AG04450 (cell line): ENCODE measurements around the gene PDE10A. TPM values are rescaled to one million over a fixed set of nuclear protein-coding genes. Genes with fewer than 3 reads are reported as not detected.

ENCODE experiments used
- CTCF ChIA-PET: fragments of 300-600, 350-600 bp; formaldehyde crosslinking; extraction: SDS; loops from one replicate; lab custom pipeline; 2022; ENCODE audit warnings: antibody characterized with exemption, inconsistent platforms; lab: Charles Lee
- POLR2A ChIA-PET: fragments of 350-600 bp; formaldehyde crosslinking; extraction: SDS; loops from one replicate; lab custom pipeline; 2021; ENCODE audit warnings: antibody characterized with exemption, inconsistent platforms; lab: Yijun Ruan, JAX
- DNase-seq: peaks from one replicate; pipeline ENCODE4 v3.0.0-alpha.2; 2011; ENCODE audit warnings: low read depth, low spot score
- H3K27ac ChIP-seq: one replicate; pipeline ENCODE4 v1.5.1; 2012; ENCODE audit warnings: low read depth, low read length, control low read depth
- H3K27me3 ChIP-seq: one replicate; pipeline ENCODE4 v1.6.0; 2012; ENCODE audit warnings: low read length; ENCODE audit not compliant: control insufficient read depth, insufficient read depth
- H3K4me3 ChIP-seq: 2 replicates; pipeline ENCODE4 v1.5.1; 2011; ENCODE audit warnings: mild to moderate bottlenecking, low read depth, low read length, control low read depth
- H3K9me3 ChIP-seq: 2 replicates; pipeline ENCODE4 v1.5.1; 2012; ENCODE audit warnings: low read length; ENCODE audit not compliant: control insufficient read depth, insufficient read depth
- polyA plus RNA-seq: library from polyadenylated mRNA; depleted of rRNA; stranded (reverse); fragments of >200 nt; gene quantifications from 2 replicates; pipeline ENCODE4 v1.2.3, GENCODE V29; 2011
- TF ChIP-seq, protein P1 (sequence below): IDR thresholded peaks from 2 replicates; pipeline ENCODE4 v1.5.1; 2011; ENCODE audit warnings: low read depth, low read length, control low read depth, inconsistent platforms

Gene PDE10A
- polyA plus RNA-seq, 1 experiment: 7.8 TPM

DNA sequence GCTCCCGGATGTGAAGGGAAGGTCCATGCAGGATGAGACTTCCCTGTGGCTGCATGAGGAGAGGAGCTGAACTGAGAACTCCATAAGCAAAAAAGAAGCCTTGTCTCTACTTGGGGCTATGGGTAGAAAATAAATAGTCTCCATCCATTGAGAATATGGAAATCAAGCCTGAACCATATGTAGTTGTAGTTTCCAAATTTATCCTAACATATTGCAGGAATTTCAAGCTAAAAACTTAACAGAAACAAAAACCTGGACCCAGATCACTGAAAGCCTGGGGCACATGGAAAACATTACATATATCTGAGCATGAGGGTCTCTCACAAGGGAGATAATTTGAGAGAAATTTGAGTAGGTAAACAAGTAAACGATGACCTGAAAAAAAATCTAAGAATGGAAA, 258.7 kb downstream of the PDE10A start:
- ChIA-PET CTCF (no interaction called here), POLR2A (no interaction called here)
- TF ChIP-seq, protein P1, sequence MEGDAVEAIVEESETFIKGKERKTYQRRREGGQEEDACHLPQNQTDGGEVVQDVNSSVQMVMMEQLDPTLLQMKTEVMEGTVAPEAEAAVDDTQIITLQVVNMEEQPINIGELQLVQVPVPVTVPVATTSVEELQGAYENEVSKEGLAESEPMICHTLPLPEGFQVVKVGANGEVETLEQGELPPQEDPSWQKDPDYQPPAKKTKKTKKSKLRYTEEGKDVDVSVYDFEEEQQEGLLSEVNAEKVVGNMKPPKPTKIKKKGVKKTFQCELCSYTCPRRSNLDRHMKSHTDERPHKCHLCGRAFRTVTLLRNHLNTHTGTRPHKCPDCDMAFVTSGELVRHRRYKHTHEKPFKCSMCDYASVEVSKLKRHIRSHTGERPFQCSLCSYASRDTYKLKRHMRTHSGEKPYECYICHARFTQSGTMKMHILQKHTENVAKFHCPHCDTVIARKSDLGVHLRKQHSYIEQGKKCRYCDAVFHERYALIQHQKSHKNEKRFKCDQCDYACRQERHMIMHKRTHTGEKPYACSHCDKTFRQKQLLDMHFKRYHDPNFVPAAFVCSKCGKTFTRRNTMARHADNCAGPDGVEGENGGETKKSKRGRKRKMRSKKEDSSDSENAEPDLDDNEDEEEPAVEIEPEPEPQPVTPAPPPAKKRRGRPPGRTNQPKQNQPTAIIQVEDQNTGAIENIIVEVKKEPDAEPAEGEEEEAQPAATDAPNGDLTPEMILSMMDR: no peak
- Histone ChIP-seq H3K27ac (no peak overlapping the region), H3K9me3 (peaks cover 6% of the 10 kb centered on the region; the same call in 1 of the 2 replicates), H3K27me3 (no peaks in the 10 kb centered on the region), H3K4me3 (no peak overlapping the region)
- DNase-seq: no peak

- H3K27ac ChIP-seq: no peak overlapping the region
- TF ChIP-seq, protein P1: no peak
- DNase-seq: no peak
- ChIA-PET POLR2A (no interaction called here), CTCF (no interaction called here)
- H3K4me3 ChIP-seq: no peak overlapping the region
- no peaks in the 10 kb centered on the region for H3K27me3 ChIP-seq
- peaks cover 2% of the 10 kb centered on the region; the same call in 1 of the 2 replicates for H3K9me3 ChIP-seq
Measured at GRCh38 chr6:165403006-165403595, 259.9 kb downstream of the PDE10A start.

- POLR2A ChIA-PET: no interaction called here
- CTCF ChIA-PET: no interaction called here
- H3K9me3 ChIP-seq: peaks cover 2% of the 10 kb centered on the region; the same call in 1 of the 2 replicates
- DNase-seq: no peak
- TF ChIP-seq, protein P1: no peak
- H3K4me3 ChIP-seq: no peak overlapping the region
- H3K27ac ChIP-seq: no peak overlapping the region
- H3K27me3 ChIP-seq: no peaks in the 10 kb centered on the region
Measured at GRCh38 chr6:165401092-165401491, 261.9 kb downstream of the PDE10A start.

GRCh38 chr6:165390475-165390874, 272.6 kb downstream of the PDE10A start:
- Histone ChIP-seq H3K4me3 (no peak overlapping the region), H3K27ac (no peak overlapping the region), H3K27me3 (no peaks in the 10 kb centered on the region), H3K9me3 (peaks cover 11% of the 10 kb centered on the region)
- TF ChIP-seq, protein P1: no peak
- ChIA-PET CTCF (no interaction called here), POLR2A (no interaction called here)
- no peak for DNase-seq

GRCh38 chr6:165389534-165389933, 273.5 kb downstream of the PDE10A start:
- ChIA-PET CTCF (no interaction called here), POLR2A (no interaction called here)
- H3K27me3 ChIP-seq: no peaks in the 10 kb centered on the region
- no peak overlapping the region for H3K27ac ChIP-seq
- DNase-seq: no peak
- TF ChIP-seq, protein P1: no peak
- H3K4me3 ChIP-seq: no peak overlapping the region
- peaks cover 11% of the 10 kb centered on the region for H3K9me3 ChIP-seq
